K562 (cell line): ENCODE measurements around the gene ANKRD16. TPM values are rescaled to one million over a fixed set of nuclear protein-coding genes. Genes with fewer than 3 reads are reported as not detected.

Experiments
- BHLHE40 ChIP-seq: IDR thresholded peaks from 2 replicates; pipeline ENCODE4 v1.6.1; 2011; ENCODE audit warnings: low read length, improper control_type of control experiment
- BRD4 ChIP-seq: fragments of 200-600 bp; sonication (generic); IDR thresholded peaks from 2 replicates; pipeline ENCODE4 v1.6.1; 2017; ENCODE audit warnings: inconsistent platforms
- CHD2 ChIP-seq: IDR thresholded peaks from 2 replicates; pipeline ENCODE4 v1.6.1; 2011; ENCODE audit warnings: low read depth, low read length
- E4F1 ChIP-seq: fragments of 250-450 bp; sonication (Bioruptor Pico); IDR thresholded peaks from 2 replicates; pipeline ENCODE4 v1.5.0; 2021; ENCODE audit warnings: mild to moderate bottlenecking, borderline replicate concordance
- EGR1 ChIP-seq: fragments of 450-650 bp; conservative IDR thresholded peaks from 2 replicates; pipeline ENCODE4 v1.6.1; 2017; ENCODE audit warnings: mild to moderate bottlenecking
- ELK1 ChIP-seq: sonication (generic); formaldehyde crosslinking; IDR thresholded peaks from 2 replicates; pipeline ENCODE4 v1.8.1; 2022; ENCODE audit warnings: missing genetic modification reagents
- FOXJ3 ChIP-seq: sonication (generic); formaldehyde crosslinking; IDR thresholded peaks from 2 replicates; pipeline ENCODE4 v1.4.0; 2020; ENCODE audit warnings: mild to moderate bottlenecking, missing genetic modification reagents
- HOXB6 ChIP-seq: fragments of 250-450 bp; sonication (Bioruptor Pico); IDR thresholded peaks from 2 replicates; pipeline ENCODE4 v1.5.1; 2022; ENCODE audit warnings: mild to moderate bottlenecking, borderline replicate concordance
- MTA2 ChIP-seq: fragments of 450-650 bp; IDR thresholded peaks from 2 replicates; pipeline ENCODE4 v1.6.1; 2016; ENCODE audit warnings: low read depth
- NFIC ChIP-seq: fragments of 450-650 bp; IDR thresholded peaks from 2 replicates; pipeline ENCODE4 v1.6.1; 2017; ENCODE audit warnings: mild to moderate bottlenecking, inconsistent platforms
- PHF21A ChIP-seq: fragments of 450-650 bp; IDR thresholded peaks from 2 replicates; pipeline ENCODE4 v1.6.1; 2017; ENCODE audit warnings: low read depth, borderline replicate concordance
- RBM39 ChIP-seq: fragments of 200-400 bp; formaldehyde crosslinking; optimal IDR thresholded peaks from 2 replicates; pipeline ENCODE3; 2018; ENCODE audit warnings: low read depth, low read length
- ZFX ChIP-seq: sonication (generic); formaldehyde crosslinking; IDR thresholded peaks from 2 replicates; pipeline ENCODE4 v1.8.0; 2022; ENCODE audit warnings: mild to moderate bottlenecking, missing genetic modification reagents, moderate library complexity
- ZNF232 ChIP-seq: sonication (generic); formaldehyde crosslinking; IDR thresholded peaks from 2 replicates; pipeline ENCODE4 v1.8.0; 2022; ENCODE audit warnings: mild to moderate bottlenecking, missing genetic modification reagents
- ZNF282 ChIP-seq: sonication (generic); formaldehyde crosslinking; IDR thresholded peaks from 2 replicates; pipeline ENCODE4 v1.8.1; 2023; ENCODE audit warnings: missing genetic modification reagents
- ZNF41 ChIP-seq: fragments of 250-450 bp; sonication (Bioruptor Pico); conservative IDR thresholded peaks from 2 replicates; pipeline ENCODE4 v1.4.0; 2020; ENCODE audit warnings: mild to moderate bottlenecking
- polyA plus RNA-seq, 8 experiments: library from polyadenylated mRNA; depleted of rRNA in 4 of 8; stranded (reverse) in 5 of 8; unstranded in 3 of 8; fragments of >200 nt; fragmentation: Nextera tagmentation in 2 of 8; fragmentation: Illumina TruSeq in 1 of 8; extraction: Ambion mirVana in 2 of 8; extraction: Trizol in 1 of 8; gene quantifications; 2 replicates each; pipeline versions ENCODE4 v1.2.1 to v1.2.3, GENCODE V29; 2011 to 2014; ENCODE audit warnings: inconsistent platforms in 1 of 8, missing spikeins in 1 of 8
- total RNA-seq, 7 experiments: library from RNA; depleted of rRNA in 6 of 7; stranded (reverse); fragments of >200 nt in 6 of 7; fragmentation: Illumina TruSeq in 2 of 7; extraction: Trizol in 2 of 7; gene quantifications; 2 replicates each; pipeline versions ENCODE4 v1.2.1 to v1.2.3, GENCODE V29; 2011 to 2021; ENCODE audit warnings: low replicate concordance in 1 of 7
- TF ChIP-seq, protein P1 (sequence below): sonication (generic); formaldehyde crosslinking; IDR thresholded peaks from 2 replicates; pipeline ENCODE4 v1.8.1; 2022; ENCODE audit warnings: missing genetic modification reagents
- TF ChIP-seq, protein P2 (sequence below): fragments of 250-450 bp; sonication (Bioruptor Pico); IDR thresholded peaks from 2 replicates; pipeline ENCODE4 v1.5.1; 2021; ENCODE audit warnings: mild to moderate bottlenecking
- TF ChIP-seq, protein P3 (sequence below): fragments of 450-650 bp; IDR thresholded peaks from 2 replicates; pipeline ENCODE4 v1.6.1; 2018; ENCODE audit warnings: mild to moderate bottlenecking, low read depth; ENCODE audit not compliant: partially characterized antibody

Gene ANKRD16
- total and polyA plus RNA-seq, 9 of the 15 experiments (the other 6 are each of a cell fraction or from before 2014, with no cell fraction given): 1.5 to 16.0 (median 9.5) TPM

- TF ChIP-seq, protein P1, sequence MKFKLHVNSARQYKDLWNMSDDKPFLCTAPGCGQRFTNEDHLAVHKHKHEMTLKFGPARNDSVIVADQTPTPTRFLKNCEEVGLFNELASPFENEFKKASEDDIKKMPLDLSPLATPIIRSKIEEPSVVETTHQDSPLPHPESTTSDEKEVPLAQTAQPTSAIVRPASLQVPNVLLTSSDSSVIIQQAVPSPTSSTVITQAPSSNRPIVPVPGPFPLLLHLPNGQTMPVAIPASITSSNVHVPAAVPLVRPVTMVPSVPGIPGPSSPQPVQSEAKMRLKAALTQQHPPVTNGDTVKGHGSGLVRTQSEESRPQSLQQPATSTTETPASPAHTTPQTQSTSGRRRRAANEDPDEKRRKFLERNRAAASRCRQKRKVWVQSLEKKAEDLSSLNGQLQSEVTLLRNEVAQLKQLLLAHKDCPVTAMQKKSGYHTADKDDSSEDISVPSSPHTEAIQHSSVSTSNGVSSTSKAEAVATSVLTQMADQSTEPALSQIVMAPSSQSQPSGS (CRISPR knock-in tag): peak; percentile 49; the same call in 1 of the 2 replicates
- no peak for TF ChIP-seq HOXB6 (CRISPR knock-in tag)
- peak; percentile 75; the same call in 1 of the 2 replicates for TF ChIP-seq ZNF232
- TF ChIP-seq FOXJ3 (CRISPR knock-in tag): no peak
- peak; percentile 62 for TF ChIP-seq EGR1
- TF ChIP-seq ELK1 (CRISPR knock-in tag): peak; percentile 36; the same call in 1 of the 2 replicates
- TF ChIP-seq BHLHE40: no peak; the same call in 1 of the 2 replicates
- TF ChIP-seq BRD4: no peak; the same call in 1 of the 2 replicates
- TF ChIP-seq, protein P2, sequence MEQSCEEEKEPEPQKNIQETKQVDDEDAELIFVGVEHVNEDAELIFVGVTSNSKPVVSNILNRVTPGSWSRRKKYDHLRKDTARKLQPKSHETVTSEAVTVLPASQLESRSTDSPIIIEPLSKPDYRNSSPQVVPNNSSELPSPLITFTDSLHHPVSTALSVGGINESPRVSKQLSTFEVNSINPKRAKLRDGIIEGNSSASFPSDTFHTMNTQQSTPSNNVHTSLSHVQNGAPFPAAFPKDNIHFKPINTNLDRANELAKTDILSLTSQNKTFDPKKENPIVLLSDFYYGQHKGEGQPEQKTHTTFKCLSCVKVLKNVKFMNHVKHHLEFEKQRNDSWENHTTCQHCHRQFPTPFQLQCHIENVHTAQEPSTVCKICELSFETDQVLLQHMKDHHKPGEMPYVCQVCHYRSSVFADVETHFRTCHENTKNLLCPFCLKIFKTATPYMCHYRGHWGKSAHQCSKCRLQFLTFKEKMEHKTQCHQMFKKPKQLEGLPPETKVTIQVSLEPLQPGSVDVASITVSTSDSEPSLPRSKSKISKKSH (CRISPR knock-in tag): no peak
- TF ChIP-seq MTA2: no peak
- peak; percentile 72 for TF ChIP-seq RBM39
- TF ChIP-seq PHF21A: no peak
- no peak for TF ChIP-seq ZNF41 (CRISPR knock-in tag)
- TF ChIP-seq ZFX (CRISPR knock-in tag): peak; percentile 98
- TF ChIP-seq ZNF282 (CRISPR knock-in tag): peak; percentile 94
- no peak for TF ChIP-seq E4F1
- TF ChIP-seq CHD2: peak; percentile 98
- TF ChIP-seq, protein P3, sequence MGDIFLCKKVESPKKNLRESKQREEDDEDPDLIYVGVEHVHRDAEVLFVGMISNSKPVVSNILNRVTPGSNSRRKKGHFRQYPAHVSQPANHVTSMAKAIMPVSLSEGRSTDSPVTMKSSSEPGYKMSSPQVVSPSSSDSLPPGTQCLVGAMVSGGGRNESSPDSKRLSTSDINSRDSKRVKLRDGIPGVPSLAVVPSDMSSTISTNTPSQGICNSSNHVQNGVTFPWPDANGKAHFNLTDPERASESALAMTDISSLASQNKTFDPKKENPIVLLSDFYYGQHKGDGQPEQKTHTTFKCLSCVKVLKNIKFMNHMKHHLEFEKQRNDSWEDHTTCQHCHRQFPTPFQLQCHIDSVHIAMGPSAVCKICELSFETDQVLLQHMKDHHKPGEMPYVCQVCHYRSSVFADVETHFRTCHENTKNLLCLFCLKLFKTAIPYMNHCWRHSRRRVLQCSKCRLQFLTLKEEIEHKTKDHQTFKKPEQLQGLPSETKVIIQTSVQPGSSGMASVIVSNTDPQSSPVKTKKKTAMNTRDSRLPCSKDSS: no peak
- TF ChIP-seq NFIC: peak; percentile 61; the same call in 1 of the 2 replicates
Observed at GRCh38 chr10:5813341-5814109, 76.2 kb downstream of the ANKRD16 start, which contains the start of gene GDI2 (continued).
